Neural crest cell (in vitro differentiated cells): ENCODE results near the gene ANKFY1. TPM values are rescaled to one million over a fixed set of nuclear protein-coding genes. Genes with fewer than 3 reads are reported as not detected.

Source experiments
- DNase-seq: peaks from one replicate; pipeline ENCODE4 v3.0.0; 2021; ENCODE audit warnings: low read depth, mixed read lengths, low spot score
- H3K27ac Mint-ChIP-seq: one replicate; pipeline ENCODE4 v1.8.0; 2021; ENCODE audit warnings: mild to moderate bottlenecking, mixed read lengths; ENCODE audit not compliant: unreplicated experiment
- H3K27me3 Mint-ChIP-seq: 2 replicates; pipeline ENCODE4 v1.8.0; 2021; ENCODE audit warnings: low read depth, mild to moderate bottlenecking, mixed read lengths
- H3K36me3 Mint-ChIP-seq: 2 replicates; pipeline ENCODE4 v1.8.0; 2021; ENCODE audit warnings: low read depth, mild to moderate bottlenecking, mixed read lengths
- H3K4me1 Mint-ChIP-seq: 2 replicates; pipeline ENCODE4 v1.8.0; 2021; ENCODE audit warnings: mixed read lengths
- H3K4me3 Mint-ChIP-seq: one replicate; pipeline ENCODE4 v1.8.0; 2021; ENCODE audit warnings: mild to moderate bottlenecking, mixed read lengths
- H3K9me3 Mint-ChIP-seq: 2 replicates; pipeline ENCODE4 v1.8.0; 2021; ENCODE audit warnings: mixed read lengths
- CTCF ChIP-seq: fragments of 200-600 bp; sonication (generic); conservative IDR thresholded peaks from 2 replicates; pipeline ENCODE4 v1.5.0; 2021; ENCODE audit warnings: antibody characterized with exemption, mild to moderate bottlenecking
- total RNA-seq: library from RNA; stranded (reverse); gene quantifications from 2 replicates; pipeline ENCODE4 v1.2.1, GENCODE V29; 2021

The ANKFY1 gene
- total RNA-seq, 1 donor from 2014 or later: 73.5 TPM

DNA sequence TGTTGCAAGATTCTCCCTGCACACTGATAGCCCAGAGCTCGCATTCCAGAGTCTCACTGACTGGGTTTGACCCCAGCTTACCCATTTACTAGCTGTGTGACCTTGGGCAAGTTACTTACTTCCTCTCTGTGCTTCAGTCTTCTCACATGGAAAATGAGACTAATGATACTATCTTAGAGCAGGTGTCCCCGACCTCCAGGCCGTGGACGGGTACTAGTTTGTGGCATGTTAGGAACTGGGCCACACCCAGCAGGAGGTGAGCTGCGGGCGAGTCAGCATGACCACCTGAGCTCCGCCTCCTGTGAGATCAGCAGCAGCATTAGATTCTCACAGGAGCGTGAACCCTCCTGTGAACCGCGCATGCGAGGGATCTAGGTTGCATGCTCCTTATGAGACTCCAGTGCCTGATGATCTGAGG lies 15.8 kb downstream of the ANKFY1 start:
- no peak for TF ChIP-seq CTCF
- Mint-ChIP-seq H3K36me3 (no peaks in the 10 kb centered on the region), H3K27me3 (no peaks in the 10 kb centered on the region), H3K27ac (no peak overlapping the region), H3K4me3 (no peak overlapping the region), H3K4me1 (peaks cover 7% of the 10 kb centered on the region), H3K9me3 (no peaks in the 10 kb centered on the region)
- no peak for DNase-seq

GRCh38 chr17:4247361-4247970 lies 16.3 kb downstream of the ANKFY1 start:
- Mint-ChIP-seq H3K27ac (no peak overlapping the region), H3K9me3 (no peaks in the 10 kb centered on the region), H3K4me3 (no peak overlapping the region), H3K27me3 (no peaks in the 10 kb centered on the region), H3K4me1 (peaks cover 7% of the 10 kb centered on the region), H3K36me3 (no peaks in the 10 kb centered on the region)
- no peak for TF ChIP-seq CTCF
- no peak for DNase-seq

- TF ChIP-seq CTCF: no peak
- Mint-ChIP-seq H3K27me3 (no peaks in the 10 kb centered on the region), H3K36me3 (no peaks in the 10 kb centered on the region), H3K4me1 (peaks cover 7% of the 10 kb centered on the region), H3K27ac (no peak overlapping the region), H3K4me3 (no peak overlapping the region), H3K9me3 (no peaks in the 10 kb centered on the region)
- DNase-seq: no peak
Measured at GRCh38 chr17:4246674-4247073, 17.1 kb downstream of the ANKFY1 start.

DNA sequence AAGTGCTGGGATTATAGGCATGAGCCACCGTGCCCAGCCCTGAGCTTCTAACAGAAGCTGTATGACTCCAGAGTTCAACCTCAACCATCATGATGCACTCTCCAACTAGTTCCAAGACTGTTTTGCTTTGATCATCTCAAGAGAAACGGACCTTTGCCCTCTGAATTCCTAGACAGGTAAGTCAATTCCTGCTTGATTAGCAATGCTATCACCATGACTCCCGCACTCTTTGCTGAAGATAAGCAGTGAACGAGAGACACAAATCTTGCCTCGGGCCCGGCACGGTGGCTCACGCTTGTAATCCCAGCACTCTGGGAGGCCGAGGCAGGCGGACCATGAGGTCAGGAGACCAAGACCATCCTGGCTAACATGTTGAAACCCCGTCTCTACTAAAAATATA lies 22.2 kb downstream of the ANKFY1 start:
- no peaks in the 10 kb centered on the region for H3K36me3 Mint-ChIP-seq
- H3K9me3 Mint-ChIP-seq: no peaks in the 10 kb centered on the region
- H3K27ac Mint-ChIP-seq: no peak overlapping the region
- H3K4me1 Mint-ChIP-seq: no peaks in the 10 kb centered on the region
- TF ChIP-seq CTCF: no peak
- no peaks in the 10 kb centered on the region for H3K27me3 Mint-ChIP-seq
- no peak for DNase-seq
- no peak overlapping the region for H3K4me3 Mint-ChIP-seq

GRCh38 chr17:4236456-4236855 lies 27.3 kb downstream of the ANKFY1 start:
- no peak for DNase-seq
- H3K4me3 Mint-ChIP-seq: no peak overlapping the region
- no peaks in the 10 kb centered on the region for H3K4me1 Mint-ChIP-seq
- no peaks in the 10 kb centered on the region for H3K9me3 Mint-ChIP-seq
- H3K36me3 Mint-ChIP-seq: peaks cover 3% of the 10 kb centered on the region
- H3K27ac Mint-ChIP-seq: no peak overlapping the region
- H3K27me3 Mint-ChIP-seq: no peaks in the 10 kb centered on the region
- no peak for TF ChIP-seq CTCF
